ENCODE measurements around the gene DPYD.

DNA sequence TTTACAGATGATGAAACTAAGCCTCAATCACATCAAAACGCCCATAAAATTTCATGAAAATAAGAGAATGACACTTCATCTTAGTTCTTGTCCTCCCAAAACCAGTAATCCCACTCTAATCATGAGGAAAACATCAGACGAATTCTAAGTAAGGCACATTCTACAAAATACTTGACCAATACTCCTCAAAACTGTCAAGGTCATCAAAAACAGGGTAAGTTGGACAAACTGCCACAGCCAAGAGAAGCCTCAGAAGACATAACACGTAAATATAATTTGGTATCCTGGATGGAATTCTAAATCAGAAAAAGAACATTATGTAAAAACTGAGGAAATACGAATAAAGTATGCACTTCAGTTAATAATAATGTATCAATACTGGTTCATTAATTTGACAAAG is 128.2 kb downstream of the DPYD start:
- TF ChIP-seq, protein P1, sequence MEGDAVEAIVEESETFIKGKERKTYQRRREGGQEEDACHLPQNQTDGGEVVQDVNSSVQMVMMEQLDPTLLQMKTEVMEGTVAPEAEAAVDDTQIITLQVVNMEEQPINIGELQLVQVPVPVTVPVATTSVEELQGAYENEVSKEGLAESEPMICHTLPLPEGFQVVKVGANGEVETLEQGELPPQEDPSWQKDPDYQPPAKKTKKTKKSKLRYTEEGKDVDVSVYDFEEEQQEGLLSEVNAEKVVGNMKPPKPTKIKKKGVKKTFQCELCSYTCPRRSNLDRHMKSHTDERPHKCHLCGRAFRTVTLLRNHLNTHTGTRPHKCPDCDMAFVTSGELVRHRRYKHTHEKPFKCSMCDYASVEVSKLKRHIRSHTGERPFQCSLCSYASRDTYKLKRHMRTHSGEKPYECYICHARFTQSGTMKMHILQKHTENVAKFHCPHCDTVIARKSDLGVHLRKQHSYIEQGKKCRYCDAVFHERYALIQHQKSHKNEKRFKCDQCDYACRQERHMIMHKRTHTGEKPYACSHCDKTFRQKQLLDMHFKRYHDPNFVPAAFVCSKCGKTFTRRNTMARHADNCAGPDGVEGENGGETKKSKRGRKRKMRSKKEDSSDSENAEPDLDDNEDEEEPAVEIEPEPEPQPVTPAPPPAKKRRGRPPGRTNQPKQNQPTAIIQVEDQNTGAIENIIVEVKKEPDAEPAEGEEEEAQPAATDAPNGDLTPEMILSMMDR (IDR thresholded peaks at IDR 0.05; ENCODE audit: low read length) = no peak
- no peak for TF ChIP-seq EZH2phosphoT487 (IDR thresholded peaks at IDR 0.05; ENCODE audit: low read length)
